Vagina (tissue), 2 donors: ENCODE data around the gene DIAPH3.

Experiments
- CTCF ChIP-seq, 3 experiments: fragments of 450-650 bp in 2 of 3; fragments of 200-600 bp in 1 of 3; sonication (generic) in 1 of 3; IDR thresholded peaks; one replicate each; pipeline ENCODE4 v1.5.1; 2017 to 2019; ENCODE audit warnings: antibody characterized with exemption in 3 of 3, mild to moderate bottlenecking in 2 of 3, moderate library complexity in 2 of 3
- POLR2A ChIP-seq, 2 donors: fragments of 450-650 bp; IDR thresholded peaks; one replicate each; pipeline ENCODE4 v1.6.1; 2017; ENCODE audit warnings: antibody characterized with exemption in 2 of 2, mild to moderate bottlenecking in 2 of 2, moderate library complexity in 2 of 2

- no peak for TF ChIP-seq CTCF (IDR thresholded peaks at IDR 0.05)
- no peak for TF ChIP-seq POLR2A (IDR thresholded peaks at IDR 0.05)
Measured at GRCh38 chr13:59883885-59884284, 279.8 kb downstream of the DIAPH3 start.
